ENCODE data around the gene TPD52L1. TPM values are rescaled to one million over a fixed set of nuclear protein-coding genes. Genes with fewer than 3 reads are reported as not detected.

TPD52L1 gene
- total and polyA plus RNA-seq, 10 of the 15 experiments (the other 5 are each of a cell fraction or from before 2014, with no cell fraction given): 0.03 to 2.6 (median 0.16) TPM; not detected in 3

DNA sequence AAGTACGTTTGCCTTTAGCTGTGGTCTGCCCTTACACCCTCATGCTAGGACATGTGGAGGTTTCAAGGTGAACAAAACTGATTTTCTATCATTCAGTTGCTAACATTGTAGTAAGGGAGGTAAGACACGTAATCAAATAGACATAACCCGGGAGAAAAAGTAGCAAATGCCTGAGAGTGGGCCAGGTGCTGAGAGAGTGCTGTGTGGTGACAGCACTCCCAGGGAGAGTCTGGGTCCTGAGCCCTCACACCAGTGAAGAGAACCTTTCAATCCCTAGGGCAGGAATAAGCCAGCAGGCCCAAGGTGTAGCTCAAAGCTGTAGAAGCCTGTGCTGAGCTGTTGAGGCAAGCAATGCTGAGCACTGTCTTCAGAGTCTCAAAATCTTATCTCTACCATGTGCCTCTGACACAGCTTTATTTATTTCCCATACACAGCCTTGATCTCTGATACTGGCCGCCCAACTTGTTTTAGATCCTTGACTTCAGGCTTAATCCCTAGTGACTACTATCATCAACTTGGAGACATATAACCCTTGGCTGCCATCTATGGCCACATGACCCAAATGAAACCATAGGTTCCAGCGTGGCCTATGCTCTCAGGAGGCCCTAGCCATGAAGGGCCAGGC, 55.2 kb downstream of the TPD52L1 start:
- intact Hi-C loops (cut with micrococcal nuclease; ENCODE audit: unreplicated experiment) (no loop called here), in situ Hi-C loops (cut with MboI) (no loop called here)
- H3K79me2 ChIP-seq (ENCODE audit: control insufficient read depth, insufficient read depth, low read length): no peaks in the 10 kb centered on the region
- no peak overlapping the region for H3K4me3 ChIP-seq
- SMC1A ChIA-PET (ENCODE audit: uncharacterized antibody, unreplicated experiment): no interaction called here
- no peaks in the 10 kb centered on the region for H4K20me1 ChIP-seq (ENCODE audit: control insufficient read depth, insufficient read depth)
- POLR2A ChIA-PET: no interaction called here
- H2AFZ ChIP-seq (ENCODE audit: control insufficient read depth, low read depth, low read length): no peak overlapping the region
- FAIRE-seq (no peak), DNase-seq (ENCODE audit: low read depth, low spot score) (no peak), ATAC-seq (no peak)
- BruUV-seq (replicated peaks): no TSS peak
- RAD21 ChIA-PET (ENCODE audit: unreplicated experiment): no interaction called here
- H3K27me3 ChIP-seq (replicated peaks in 1 of 2; ENCODE audit: control insufficient read depth in 2 of 2, insufficient read depth in 2 of 2, low read length in 1 of 2): no peaks in the 10 kb centered on the region
- H3K36me3 ChIP-seq (ENCODE audit: control insufficient read depth in 2 of 2, insufficient read depth in 2 of 2, low read length in 1 of 2): no peaks in the 10 kb centered on the region
- H3K9me3 ChIP-seq (replicated peaks; ENCODE audit: control insufficient read depth, insufficient read depth, low read length): no peaks in the 10 kb centered on the region
- no peak overlapping the region for H3K4me2 ChIP-seq (ENCODE audit: control insufficient read depth, insufficient read depth)
- 19% methylated on average over 5 of the region's 5 CpGs for WGBS (ENCODE audit: insufficient coverage, insufficient replicate concordance, low lambda C conversion rate, missing lambda C conversion rate)
- TF ChIP-seq, protein P1, sequence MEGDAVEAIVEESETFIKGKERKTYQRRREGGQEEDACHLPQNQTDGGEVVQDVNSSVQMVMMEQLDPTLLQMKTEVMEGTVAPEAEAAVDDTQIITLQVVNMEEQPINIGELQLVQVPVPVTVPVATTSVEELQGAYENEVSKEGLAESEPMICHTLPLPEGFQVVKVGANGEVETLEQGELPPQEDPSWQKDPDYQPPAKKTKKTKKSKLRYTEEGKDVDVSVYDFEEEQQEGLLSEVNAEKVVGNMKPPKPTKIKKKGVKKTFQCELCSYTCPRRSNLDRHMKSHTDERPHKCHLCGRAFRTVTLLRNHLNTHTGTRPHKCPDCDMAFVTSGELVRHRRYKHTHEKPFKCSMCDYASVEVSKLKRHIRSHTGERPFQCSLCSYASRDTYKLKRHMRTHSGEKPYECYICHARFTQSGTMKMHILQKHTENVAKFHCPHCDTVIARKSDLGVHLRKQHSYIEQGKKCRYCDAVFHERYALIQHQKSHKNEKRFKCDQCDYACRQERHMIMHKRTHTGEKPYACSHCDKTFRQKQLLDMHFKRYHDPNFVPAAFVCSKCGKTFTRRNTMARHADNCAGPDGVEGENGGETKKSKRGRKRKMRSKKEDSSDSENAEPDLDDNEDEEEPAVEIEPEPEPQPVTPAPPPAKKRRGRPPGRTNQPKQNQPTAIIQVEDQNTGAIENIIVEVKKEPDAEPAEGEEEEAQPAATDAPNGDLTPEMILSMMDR (IDR thresholded peaks at IDR 0.05 in 2 of 3, conservative IDR thresholded peaks at IDR 0.05 in 1 of 3; ENCODE audit: control insufficient read depth in 2 of 3, extremely low read depth in 1 of 3, insufficient read depth in 1 of 3, low read depth in 3 of 3, low read length in 3 of 3): no peak
- no peak overlapping the region for H3K27ac ChIP-seq (ENCODE audit: control insufficient read depth, insufficient read depth)
- CTCF ChIA-PET: interaction anchor here (1.2 kb wide), 1 partner anchor 16 kb away, joined by 3 read pairs; no protein-coding TSS in a partner anchor
- no peaks in the 10 kb centered on the region for H3K4me1 ChIP-seq (ENCODE audit: control insufficient read depth, insufficient read depth, low read length)
- no peak overlapping the region for H3K9ac ChIP-seq (ENCODE audit: control insufficient read depth, insufficient read depth, low read length)

DNA sequence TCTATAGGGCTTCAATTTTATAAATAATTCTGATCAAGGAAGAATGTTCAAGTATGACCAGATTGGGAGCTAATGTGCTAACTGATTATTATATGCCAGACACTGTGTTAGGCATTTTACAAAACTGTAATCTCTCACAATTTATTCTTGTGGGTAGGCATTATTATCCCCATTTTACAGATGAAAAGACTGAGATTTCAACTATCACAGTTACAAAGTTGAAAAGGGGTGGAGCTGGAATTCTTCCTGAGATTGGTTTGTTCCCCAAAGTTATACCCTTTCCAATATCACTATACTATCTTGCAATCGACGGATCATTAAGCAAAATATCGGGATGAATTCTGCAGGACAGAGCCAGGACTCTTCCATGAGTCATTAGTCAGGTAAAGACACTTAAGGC, 57.1 kb downstream of the TPD52L1 start:
- H3K4me1 ChIP-seq (ENCODE audit: control insufficient read depth, insufficient read depth, low read length): no peaks in the 10 kb centered on the region
- ChIA-PET CTCF (no interaction called here), RAD21 (ENCODE audit: unreplicated experiment) (no interaction called here), POLR2A (no interaction called here), SMC1A (ENCODE audit: uncharacterized antibody, unreplicated experiment) (no interaction called here)
- no peak overlapping the region for H2AFZ ChIP-seq (ENCODE audit: control insufficient read depth, low read depth, low read length)
- FAIRE-seq: no peak
- no peak overlapping the region for H3K4me2 ChIP-seq (ENCODE audit: control insufficient read depth, insufficient read depth)
- no peak overlapping the region for H3K27ac ChIP-seq (ENCODE audit: control insufficient read depth, insufficient read depth)
- H3K9ac ChIP-seq (ENCODE audit: control insufficient read depth, insufficient read depth, low read length): no peak overlapping the region
- in situ Hi-C loops (cut with MboI): no loop called here
- TF ChIP-seq NBN (IDR thresholded peaks at IDR 0.05) (no peak), ETV6 (conservative IDR thresholded peaks at IDR 0.05 in 1 of 2, IDR thresholded peaks at IDR 0.05 in 1 of 2; ENCODE audit: borderline replicate concordance in 1 of 2, low read depth in 1 of 2) (no peak), SMAD5 (IDR thresholded peaks at IDR 0.05; ENCODE audit: low read depth) (no peak)
- TF ChIP-seq, protein P2, sequence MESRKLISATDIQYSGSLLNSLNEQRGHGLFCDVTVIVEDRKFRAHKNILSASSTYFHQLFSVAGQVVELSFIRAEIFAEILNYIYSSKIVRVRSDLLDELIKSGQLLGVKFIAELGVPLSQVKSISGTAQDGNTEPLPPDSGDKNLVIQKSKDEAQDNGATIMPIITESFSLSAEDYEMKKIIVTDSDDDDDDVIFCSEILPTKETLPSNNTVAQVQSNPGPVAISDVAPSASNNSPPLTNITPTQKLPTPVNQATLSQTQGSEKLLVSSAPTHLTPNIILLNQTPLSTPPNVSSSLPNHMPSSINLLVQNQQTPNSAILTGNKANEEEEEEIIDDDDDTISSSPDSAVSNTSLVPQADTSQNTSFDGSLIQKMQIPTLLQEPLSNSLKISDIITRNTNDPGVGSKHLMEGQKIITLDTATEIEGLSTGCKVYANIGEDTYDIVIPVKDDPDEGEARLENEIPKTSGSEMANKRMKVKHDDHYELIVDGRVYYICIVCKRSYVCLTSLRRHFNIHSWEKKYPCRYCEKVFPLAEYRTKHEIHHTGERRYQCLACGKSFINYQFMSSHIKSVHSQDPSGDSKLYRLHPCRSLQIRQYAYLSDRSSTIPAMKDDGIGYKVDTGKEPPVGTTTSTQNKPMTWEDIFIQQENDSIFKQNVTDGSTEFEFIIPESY (IDR thresholded peaks at IDR 0.05): no peak
- H3K36me3 ChIP-seq (ENCODE audit: control insufficient read depth in 2 of 2, insufficient read depth in 2 of 2, low read length in 1 of 2): no peaks in the 10 kb centered on the region
- no peak overlapping the region for H3K4me3 ChIP-seq
- no peaks in the 10 kb centered on the region for H3K9me3 ChIP-seq (replicated peaks; ENCODE audit: control insufficient read depth, insufficient read depth, low read length)
- DNase-seq (ENCODE audit: low read depth, low spot score): no peak
- no peak for ATAC-seq
- no peaks in the 10 kb centered on the region for H3K79me2 ChIP-seq (ENCODE audit: control insufficient read depth, insufficient read depth, low read length)
- no peaks in the 10 kb centered on the region for H3K27me3 ChIP-seq (replicated peaks in 1 of 2; ENCODE audit: control insufficient read depth in 2 of 2, insufficient read depth in 2 of 2, low read length in 1 of 2)
- WGBS (ENCODE audit: insufficient coverage, insufficient replicate concordance, low lambda C conversion rate, missing lambda C conversion rate): 67% methylated on average over 3 of the region's 3 CpGs
- intact Hi-C loops (cut with micrococcal nuclease; ENCODE audit: unreplicated experiment): no loop called here
- H4K20me1 ChIP-seq (ENCODE audit: control insufficient read depth, insufficient read depth): no peaks in the 10 kb centered on the region
- BruUV-seq (replicated peaks): no TSS peak

All from GM12878 (cell line).